Stimulated activated naive CD4-positive, alpha-beta T cell (primary cell): ENCODE measurements around the gene WDR75.

Experiments used
- DNase-seq, 6 experiments: peaks; one replicate each; lab custom pipeline; 2025; lab: John Stamatoyannopoulos, UW

Gene WDR75

DNA sequence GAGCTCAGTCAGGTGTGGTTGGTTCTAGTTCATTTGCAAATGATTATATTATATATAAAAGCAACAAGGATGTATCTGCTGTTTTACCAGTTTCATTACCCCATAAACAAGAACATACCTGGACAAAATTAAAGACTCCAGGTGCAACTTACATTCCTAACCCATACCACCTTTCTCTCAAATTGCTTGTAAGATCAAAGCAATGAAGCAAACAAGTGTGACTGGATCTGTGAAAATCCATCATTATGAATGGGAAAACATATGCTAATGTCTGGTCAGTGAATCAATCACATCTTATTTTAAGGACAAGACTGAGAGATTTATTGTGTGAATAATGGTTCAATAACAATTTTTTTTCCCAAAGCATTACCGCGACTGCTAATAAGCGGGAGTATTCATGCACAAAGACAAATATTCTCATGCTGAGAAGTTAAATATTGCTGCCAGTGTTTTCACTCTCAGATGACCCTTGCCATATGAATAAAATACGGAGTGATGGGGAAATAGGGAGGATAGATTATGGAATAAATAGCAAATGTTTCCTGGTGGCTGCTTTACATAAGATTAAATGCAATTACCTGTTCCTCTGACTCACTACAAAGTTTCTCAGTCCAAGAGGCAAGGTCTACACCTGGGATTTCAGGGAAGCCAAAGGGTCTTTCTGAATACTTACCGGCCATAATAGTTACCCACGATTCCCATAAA lies 59.3 kb downstream of the WDR75 start:
- DNase-seq: no peak

DNA sequence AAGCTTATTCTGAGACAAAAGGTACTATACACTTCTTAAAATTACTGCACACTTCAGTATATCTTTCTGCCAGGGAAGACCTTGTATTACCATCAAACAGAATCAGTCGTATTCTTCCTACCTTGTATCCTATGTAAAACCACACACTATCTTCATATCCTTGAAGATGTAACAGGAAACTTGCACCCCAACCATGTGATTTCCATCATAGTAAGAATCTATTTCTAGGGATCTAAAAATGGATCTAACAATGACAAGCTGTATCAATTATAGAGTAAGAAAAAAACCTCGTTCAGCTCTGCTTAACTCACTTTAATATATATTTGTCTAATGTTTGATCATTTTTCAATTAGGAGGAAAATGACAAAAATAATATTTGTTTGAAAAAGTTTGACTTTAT lies 60.2 kb downstream of the WDR75 start:
- DNase-seq: no peak

DNA sequence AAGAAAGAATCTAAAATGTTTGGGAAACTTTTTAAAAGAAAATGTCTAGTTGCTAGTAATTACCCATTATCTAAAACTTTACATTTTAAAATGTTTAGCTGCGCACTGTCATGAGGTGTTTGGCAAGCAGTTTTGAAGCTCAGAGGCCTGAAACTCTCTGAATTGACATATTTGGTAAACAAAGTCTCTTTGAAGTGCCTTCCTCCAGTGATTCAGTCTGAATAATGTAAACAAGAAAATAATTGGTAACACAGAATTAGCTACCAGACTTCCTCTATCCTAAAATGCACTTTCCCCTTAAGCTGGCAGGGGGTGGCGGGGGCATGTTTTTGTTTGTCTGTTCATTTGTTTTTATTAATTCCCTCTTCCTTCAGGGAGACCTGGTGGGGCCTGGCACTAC lies 61.4 kb downstream of the WDR75 start:
- no peak for DNase-seq

DNA sequence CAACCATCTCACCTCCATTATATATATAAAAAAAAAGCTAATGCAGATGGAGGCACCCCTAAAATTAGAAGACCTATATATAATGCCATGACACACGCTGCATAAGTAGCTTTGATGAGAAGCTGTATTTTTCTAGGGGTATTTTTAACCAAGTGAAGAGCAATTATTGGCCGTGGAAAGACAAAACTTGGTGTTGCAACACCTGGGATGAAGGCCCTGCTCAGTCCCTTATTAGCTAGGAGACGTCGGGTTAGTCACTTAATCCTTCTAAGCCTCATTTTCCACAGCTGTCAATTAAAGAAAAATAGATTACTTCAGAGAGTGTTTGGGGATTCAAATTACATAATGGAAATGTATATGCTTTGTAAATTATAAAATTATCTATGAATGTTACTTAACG lies 63.0 kb downstream of the WDR75 start:
- no peak for DNase-seq

DNA sequence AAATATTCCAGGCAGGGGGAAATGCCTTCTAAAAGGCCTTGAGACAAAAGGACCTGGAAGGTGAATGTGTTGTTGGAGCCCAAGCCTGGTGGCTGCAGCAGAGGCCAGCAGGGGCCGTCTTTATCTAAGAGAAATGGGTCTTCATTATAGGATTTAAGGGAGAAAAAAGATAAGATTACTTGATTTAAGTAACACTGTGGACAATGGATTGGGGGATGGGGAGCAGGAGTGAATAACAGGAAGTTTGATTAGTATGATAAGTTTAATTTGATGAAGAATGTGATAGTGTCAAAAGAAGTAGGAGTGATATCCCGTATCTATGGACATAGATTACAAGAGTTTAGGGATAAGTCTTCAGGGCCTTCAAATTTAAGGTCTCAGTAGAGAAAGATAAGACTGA lies 64.2 kb downstream of the WDR75 start:
- no peak for DNase-seq

DNA sequence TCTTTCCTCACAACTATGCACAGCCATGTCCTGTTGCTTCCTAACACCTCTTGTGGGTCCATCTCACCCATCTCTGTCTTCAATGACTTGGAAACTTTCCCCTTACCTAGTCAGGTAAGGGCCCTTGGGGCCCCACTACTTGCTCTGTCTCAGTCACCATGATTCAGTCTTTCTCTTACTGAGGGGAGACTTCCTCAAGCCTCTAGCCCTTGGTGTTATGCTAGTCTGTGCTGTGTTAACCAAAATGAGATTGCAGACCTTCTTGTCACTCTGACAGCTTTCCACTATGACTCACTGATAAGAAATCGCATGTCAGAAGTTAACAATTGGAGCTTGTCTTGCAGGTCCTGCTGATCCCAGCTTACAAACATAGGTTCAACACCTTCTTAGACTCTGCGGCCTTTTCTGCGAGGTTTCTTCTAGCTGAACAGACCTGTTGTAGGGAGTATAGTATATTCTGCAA lies 65.3 kb downstream of the WDR75 start:
- no peak for DNase-seq

DNA sequence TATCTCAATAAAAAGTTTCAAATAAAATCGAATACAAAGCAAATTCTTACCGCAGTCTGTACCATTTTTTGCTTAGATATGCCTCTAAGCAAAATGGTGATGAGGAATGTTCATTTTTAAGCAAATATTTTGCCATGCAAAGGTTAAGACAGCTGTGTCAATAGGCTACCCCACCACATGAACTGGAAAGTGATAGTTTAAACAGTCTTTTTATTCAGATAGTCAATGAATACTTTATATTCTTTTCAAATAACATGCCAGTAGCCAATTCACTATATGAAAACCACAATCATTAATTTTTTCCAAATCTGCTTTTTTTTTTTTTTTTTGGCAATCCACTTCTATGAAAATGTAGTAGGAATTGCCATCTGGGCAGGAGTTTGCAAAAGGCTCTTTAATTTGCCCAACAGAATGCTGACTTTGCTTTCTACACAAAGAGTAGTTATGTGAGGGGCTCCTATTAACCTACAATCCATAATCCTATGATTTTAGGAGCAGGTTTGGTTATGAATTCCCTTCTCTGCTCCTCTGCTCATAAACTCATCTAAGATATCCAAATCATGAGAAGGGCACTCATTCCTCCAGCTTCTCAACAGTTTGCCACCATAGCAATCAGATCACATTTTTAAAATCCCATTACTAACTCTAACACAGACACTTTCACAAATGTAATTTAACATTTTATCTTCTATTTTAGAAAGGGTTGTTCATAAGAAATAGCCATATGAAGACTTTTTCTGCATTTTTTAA lies 70.1 kb downstream of the WDR75 start:
- DNase-seq: no peak

DNA sequence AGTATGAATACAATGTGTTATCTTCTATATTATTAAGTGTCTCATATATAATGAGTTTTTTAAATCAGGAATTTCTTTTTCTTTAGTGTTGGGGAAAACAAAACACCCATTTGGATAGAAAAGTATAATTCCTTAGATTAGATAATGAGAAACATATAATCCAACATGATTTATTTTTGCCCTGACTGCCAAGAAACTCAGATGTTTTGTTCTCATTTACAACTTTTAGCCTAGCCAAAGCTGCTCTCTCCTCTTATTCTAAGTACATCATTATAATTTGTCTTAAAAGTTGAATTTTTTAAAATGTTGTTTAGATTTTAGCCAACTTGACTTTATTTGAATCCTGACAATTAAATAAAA lies 70.7 kb downstream of the WDR75 start:
- DNase-seq: no peak

DNA sequence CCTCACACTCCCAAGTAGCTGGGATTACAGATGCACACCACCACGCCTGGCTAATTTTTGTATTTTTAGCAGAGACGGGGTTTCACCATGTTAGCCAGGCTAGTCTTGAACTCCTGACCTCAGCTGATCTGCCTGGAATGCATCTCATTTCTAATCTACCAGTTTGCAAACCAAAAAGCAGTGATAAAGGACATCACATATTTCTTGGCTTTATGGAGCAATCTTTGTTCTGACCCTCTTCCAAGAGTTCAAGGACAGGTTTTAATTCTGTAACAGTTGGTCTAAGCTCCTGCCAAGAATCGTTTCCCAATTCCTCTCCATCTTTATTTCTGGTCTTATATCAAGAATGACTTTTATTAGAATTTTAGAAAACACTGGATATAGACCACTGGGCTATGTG lies 71.6 kb downstream of the WDR75 start:
- DNase-seq: no peak

DNA sequence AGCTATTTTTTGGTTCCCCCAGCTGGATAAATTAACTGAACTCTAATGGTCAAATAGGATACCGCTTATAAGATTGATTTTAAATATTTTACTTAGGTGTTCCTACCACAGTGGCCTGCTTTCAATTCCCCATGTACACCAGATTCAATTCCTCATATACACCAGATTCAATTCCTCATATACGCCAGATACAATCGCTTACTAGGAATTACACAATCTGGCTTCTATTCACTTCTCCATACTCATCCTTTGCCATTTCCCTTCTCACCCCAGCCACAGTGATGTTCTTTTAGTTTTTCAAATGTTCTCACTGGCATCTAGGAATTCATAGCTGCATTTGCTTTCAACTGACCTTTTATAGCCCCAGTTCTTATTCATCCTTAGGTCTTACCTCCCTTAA lies 72.8 kb downstream of the WDR75 start:
- DNase-seq: no peak

DNA sequence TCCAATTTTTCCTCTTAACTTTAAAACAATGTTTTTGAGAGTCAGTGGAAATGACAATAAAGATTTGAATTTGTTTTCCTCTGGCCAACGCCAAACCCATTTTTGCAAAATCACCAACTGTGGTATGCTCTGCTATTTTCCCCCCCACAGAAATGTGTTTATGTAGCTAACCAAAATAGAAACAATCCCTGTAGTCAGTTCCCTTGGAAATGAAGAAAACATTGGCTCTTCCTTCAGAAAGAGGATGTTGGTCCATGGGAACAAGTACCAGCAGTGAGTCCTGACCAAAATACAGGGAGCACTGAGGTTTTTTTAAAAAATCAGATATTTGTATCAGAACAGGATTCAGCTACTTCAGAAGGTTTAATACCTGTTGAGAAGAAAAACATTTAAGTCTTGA lies 74.0 kb downstream of the WDR75 start:
- DNase-seq: no peak

DNA sequence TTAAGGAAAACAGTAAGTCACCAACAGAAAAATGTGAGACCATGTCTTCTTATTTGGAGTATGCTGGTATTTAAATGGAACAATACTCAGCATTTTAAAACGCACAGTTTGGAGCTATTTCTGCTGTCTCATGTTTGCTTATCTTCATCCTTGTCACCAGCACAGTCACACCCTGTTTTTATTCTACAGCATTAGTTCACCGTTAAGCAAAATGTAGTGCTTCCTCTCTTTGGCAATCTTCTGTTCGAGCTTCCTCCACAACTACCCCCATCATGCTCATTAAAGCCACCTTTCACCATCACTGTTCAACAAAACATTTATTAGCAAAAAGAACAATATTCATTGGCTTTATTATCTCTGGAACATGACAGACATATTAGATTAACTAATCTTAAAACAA lies 75.3 kb downstream of the WDR75 start:
- no peak for DNase-seq

DNA sequence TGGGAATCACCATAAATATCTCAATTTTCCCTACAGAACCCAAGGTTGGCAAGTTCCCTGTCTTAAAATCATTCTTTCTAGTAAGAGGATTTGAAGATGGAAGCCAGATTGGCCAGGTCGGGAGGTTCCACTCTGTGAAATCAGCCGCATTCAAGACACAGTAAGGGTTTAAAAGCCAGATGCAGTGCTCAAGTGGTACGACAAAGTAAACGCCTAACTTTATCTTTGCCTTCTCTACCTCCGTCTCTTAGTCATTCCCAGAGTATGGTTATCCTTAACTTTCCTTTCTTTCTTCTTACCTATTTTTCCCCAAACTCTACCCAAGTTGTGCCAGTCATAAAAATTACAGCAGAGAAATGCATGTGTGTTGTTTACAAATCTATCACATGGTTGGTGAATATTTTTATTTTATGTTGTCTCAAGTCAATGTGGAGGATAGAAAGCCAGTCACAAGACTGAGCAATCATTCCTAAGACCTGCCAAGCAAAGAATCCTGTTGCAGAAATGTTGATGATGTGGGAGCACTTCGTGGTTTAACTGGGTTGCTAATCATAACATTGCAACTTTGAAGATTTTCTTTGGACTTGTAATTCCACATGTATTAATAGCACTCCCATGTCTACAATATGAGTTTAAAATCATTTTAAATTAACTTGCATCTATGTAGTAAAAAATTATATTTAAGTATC lies 76.7 kb downstream of the WDR75 start:
- no peak for DNase-seq

DNA sequence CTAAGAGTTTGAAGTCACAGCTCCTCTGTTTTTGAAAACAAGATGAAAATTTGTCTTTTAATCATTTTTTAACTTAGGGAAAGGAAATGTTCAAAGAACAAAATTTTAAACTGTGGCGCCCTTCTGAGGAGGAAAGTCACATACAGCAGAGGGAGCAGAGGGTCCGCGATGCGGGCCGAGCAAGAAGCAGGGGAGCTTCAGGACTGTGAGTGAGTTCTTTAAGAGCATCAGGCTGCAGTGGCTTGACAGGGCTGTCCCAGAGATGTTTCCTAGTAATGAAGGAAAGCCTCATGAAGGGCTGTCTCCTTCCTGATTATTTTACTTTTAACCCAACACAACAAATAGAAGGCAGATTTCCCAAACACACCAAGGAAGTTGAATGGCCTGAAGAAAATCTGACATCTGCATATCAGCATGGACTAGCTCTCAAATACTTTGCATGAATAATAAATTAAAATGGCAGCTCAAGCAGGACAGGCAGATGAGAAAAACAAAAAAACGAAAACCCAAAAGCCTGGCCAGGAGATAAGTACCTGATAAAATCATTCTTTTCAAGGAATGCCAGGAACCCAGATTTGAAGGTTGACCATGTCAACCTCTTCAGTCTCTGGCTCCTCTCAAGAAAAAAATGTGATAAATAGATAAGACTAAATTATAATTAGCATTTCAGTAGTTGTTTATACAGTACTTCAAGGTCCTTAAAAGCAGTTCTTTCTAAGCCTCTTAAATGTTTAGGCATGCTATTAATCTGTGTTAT lies 78.5 kb downstream of the WDR75 start:
- no peak for DNase-seq

DNA sequence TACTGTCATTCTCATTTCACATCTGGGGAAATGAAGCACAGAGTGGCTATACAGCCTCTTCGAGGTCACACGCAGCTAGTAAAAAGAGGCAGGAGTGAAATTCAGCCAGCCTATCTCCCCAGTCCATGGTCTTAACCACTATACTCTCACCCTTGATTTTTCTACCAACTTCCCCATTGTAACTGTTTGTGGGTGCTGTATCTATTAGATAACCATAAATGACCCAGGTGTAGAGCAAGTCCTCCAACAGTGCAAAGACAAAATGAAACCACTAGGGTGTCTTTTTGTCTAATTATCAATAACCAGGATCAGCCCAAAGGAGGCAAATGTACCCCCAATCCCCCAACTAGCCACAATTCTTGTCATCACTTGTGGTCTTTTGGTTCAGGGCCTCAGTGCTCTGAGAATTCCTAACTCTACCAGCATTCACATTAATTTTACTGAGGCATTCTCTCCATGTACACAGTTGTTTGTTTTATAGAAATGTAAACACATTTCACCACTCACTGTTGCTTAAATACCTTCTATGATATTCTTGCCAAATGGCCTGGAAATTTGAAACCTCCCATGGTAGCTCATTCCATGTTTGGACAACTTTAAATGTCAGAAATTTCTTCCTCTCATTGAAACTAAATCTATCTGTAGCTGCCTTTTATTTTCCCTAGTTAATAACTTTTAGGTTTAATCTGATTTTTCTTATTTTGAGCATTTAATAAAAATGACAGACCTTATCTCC lies 80.6 kb downstream of the WDR75 start:
- DNase-seq: no peak

DNA sequence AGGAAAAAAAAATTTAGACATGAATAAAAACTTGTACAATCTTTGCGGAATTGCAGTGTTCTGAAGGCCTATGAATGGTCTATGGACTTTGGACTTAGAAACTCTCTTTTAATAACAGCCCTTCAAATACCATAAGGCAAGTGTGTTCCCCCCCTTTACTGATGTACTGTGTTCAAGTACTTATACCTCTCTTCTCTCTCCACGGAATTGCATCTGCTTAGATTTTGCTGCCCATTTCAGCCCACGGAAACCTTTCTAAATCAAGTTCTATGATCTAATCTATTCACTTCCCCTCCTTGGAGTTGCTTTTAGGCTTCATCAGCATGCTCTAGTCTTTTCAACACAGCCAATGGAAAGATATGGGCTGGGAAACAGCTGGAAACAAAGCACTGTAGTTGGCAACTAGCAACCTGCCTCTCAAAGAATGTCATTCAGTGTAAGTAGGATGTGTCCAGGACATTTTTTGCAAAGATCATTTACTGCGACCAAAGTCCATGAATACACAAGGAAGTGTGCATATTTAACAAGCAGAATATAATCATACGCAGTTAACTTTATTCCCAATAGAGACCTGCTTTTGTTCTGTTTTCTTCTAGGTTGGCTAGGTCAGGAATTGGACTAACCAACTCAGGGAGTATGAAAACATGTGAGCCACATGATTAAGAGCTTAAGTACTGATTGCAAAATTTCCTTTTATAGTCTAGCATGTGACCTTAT lies 81.3 kb downstream of the WDR75 start:
- DNase-seq: no peak

DNA sequence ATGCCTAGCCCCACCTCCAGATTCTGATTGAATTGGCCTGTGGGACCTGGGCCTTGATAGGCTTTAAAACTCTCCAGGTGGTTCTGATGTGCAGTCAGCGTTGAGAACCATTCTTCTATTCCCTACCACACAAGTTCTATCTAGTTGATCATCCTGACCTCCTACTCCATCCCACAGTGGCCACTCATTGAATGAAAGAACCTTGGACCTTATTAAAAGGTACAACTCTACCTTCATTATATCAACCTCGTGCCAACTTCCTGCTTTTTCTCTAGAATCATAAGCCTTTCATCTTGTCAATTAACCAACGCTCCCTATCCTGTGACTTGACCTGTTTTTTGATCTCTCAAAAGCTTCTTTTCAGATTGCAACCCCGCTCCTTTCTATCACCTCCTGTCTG lies 83.5 kb downstream of the WDR75 start:
- DNase-seq: no peak
